Measurements from ENCODE around the gene SLC2A4.
A peak's percentile ranks its signal among the peaks of the same experiment; 100 is the strongest.

Gene SLC2A4

GRCh38 chr17:7323731-7324437, 42.4 kb downstream of the SLC2A4 start:
- Histone ChIP-seq H3K27ac (ENCODE audit: low read length) (no peak overlapping the region), H3K9me3 (ENCODE audit: insufficient read depth, low read depth, low read length) (no peaks in the 10 kb centered on the region), H3K9ac (ENCODE audit: low read depth, low read length) (no peak overlapping the region), H3K36me3 (ENCODE audit: insufficient read depth, low read depth, low read length) (peaks cover 64% of the 10 kb centered on the region), H3K4me3 (ENCODE audit: low read length) (no peak overlapping the region), H3K27me3 (ENCODE audit: insufficient read depth, low read length) (no peaks in the 10 kb centered on the region), H3K4me1 (ENCODE audit: insufficient read depth, low read length) (no peaks in the 10 kb centered on the region)

GRCh38 chr17:7324438-7324779, 42.9 kb downstream of the SLC2A4 start:
- no peak overlapping the region for H3K9ac ChIP-seq (ENCODE audit: low read depth, low read length)
- H3K9me3 ChIP-seq (ENCODE audit: insufficient read depth, low read depth, low read length): no peaks in the 10 kb centered on the region
- H3K4me3 ChIP-seq (ENCODE audit: low read length): no peak overlapping the region
- no peaks in the 10 kb centered on the region for H3K27me3 ChIP-seq (ENCODE audit: insufficient read depth, low read length)
- peaks cover 62% of the 10 kb centered on the region for H3K36me3 ChIP-seq (ENCODE audit: insufficient read depth, low read depth, low read length)
- no peaks in the 10 kb centered on the region for H3K4me1 ChIP-seq (ENCODE audit: insufficient read depth, low read length)
- no peak overlapping the region for H3K27ac ChIP-seq (ENCODE audit: low read length)

DNA sequence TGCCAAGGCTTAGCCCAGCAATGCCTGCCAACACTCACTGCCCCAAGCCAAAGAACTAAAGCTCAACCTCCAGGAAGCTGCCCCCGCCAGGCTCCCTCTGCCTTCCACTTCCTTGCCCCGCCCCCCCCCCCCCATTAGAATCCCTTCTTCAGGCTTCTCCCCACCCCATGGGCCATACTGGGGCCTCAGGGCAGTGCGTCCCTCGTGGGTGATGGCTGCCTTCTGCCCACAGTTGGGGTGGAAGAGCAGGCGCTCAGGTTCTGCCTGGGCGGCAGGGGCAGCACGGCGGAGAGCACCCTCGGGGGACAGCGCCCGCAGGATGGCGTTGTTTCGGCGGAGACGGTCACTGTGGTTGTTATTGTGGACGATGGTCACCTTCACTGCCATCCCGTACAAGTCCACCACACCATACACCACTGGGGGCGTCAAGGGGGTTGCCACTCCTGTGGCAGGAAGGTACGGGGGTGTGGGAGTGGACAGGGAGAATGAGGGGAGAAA, 43.6 kb downstream of the SLC2A4 start:
- Histone ChIP-seq H3K4me1 (ENCODE audit: insufficient read depth, low read length) (no peaks in the 10 kb centered on the region), H3K4me3 (ENCODE audit: low read length) (no peak overlapping the region), H3K27ac (ENCODE audit: low read length) (no peak overlapping the region), H3K36me3 (ENCODE audit: insufficient read depth, low read depth, low read length) (peaks cover 62% of the 10 kb centered on the region), H3K27me3 (ENCODE audit: insufficient read depth, low read length) (no peaks in the 10 kb centered on the region), H3K9me3 (ENCODE audit: insufficient read depth, low read depth, low read length) (no peaks in the 10 kb centered on the region), H3K9ac (ENCODE audit: low read depth, low read length) (no peak overlapping the region)

DNA sequence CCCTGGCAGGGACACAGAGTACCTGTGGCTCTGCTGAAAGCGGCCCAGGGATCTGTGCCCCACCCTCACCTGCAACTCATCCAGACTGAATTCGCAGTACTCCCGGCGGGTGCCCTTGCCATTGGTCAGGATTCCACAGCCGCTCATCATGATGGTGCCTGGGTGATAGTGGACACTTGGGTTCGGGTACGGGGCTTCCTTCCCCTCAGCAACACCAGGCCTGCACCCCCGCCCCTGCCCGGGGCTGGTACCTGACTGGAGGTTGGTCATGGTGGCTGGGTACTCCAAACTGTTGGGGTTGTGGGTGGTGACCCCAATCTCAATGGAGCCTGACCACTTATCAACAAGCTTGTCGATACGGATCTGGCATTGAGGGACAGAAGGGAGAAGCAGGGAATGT, 44.7 kb downstream of the SLC2A4 start:
- H3K9ac ChIP-seq (ENCODE audit: low read depth, low read length): no peak overlapping the region
- peaks cover 3% of the 10 kb centered on the region; the same call in 1 of the 2 replicates for H3K4me1 ChIP-seq (ENCODE audit: insufficient read depth, low read length)
- no peak overlapping the region for H3K27ac ChIP-seq (ENCODE audit: low read length)
- no peak overlapping the region for H3K4me3 ChIP-seq (ENCODE audit: low read length)
- no peaks in the 10 kb centered on the region for H3K9me3 ChIP-seq (ENCODE audit: insufficient read depth, low read depth, low read length)
- H3K27me3 ChIP-seq (ENCODE audit: insufficient read depth, low read length): no peaks in the 10 kb centered on the region
- H3K36me3 ChIP-seq (ENCODE audit: insufficient read depth, low read depth, low read length): peaks cover 51% of the 10 kb centered on the region

DNA sequence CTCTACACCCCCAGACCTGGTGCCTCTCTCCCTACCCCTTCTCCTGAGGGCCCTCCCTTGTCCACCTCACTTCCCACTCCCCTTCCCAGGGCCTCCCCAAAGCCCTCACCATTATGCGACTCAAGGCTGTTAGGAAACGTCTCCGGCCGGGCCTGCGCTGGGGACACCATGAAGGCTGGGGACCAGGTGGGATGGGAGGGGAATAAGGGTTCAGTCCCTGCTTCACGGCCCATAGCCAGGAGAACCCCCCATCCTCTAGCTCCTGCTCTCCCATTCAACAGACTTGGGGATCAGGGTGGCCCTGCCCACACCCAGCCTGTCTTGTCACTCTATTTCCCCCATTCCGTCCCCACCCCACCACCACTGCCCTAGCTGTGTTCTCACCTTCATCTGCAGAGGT, 45.5 kb downstream of the SLC2A4 start:
- Histone ChIP-seq H3K4me3 (ENCODE audit: low read length) (no peak overlapping the region), H3K4me1 (ENCODE audit: insufficient read depth, low read length) (peaks cover 3% of the 10 kb centered on the region; the same call in 1 of the 2 replicates), H3K36me3 (ENCODE audit: insufficient read depth, low read depth, low read length) (peaks cover 42% of the 10 kb centered on the region), H3K9ac (ENCODE audit: low read depth, low read length) (no peak overlapping the region), H3K27me3 (ENCODE audit: insufficient read depth, low read length) (no peaks in the 10 kb centered on the region), H3K27ac (ENCODE audit: low read length) (no peak overlapping the region), H3K9me3 (ENCODE audit: insufficient read depth, low read depth, low read length) (no peaks in the 10 kb centered on the region)

- Histone ChIP-seq H3K4me1 (ENCODE audit: insufficient read depth, low read length) (peaks cover 3% of the 10 kb centered on the region; the same call in 1 of the 2 replicates), H3K27ac (ENCODE audit: low read length) (no peak overlapping the region), H3K9me3 (ENCODE audit: insufficient read depth, low read depth, low read length) (no peaks in the 10 kb centered on the region), H3K4me3 (ENCODE audit: low read length) (no peak overlapping the region), H3K27me3 (ENCODE audit: insufficient read depth, low read length) (no peaks in the 10 kb centered on the region), H3K36me3 (ENCODE audit: insufficient read depth, low read depth, low read length) (peaks cover 38% of the 10 kb centered on the region), H3K9ac (ENCODE audit: low read depth, low read length) (peak overlapping the region; percentile 40; the same call in 1 of the 2 replicates)
Measured at GRCh38 chr17:7327501-7327900, 46.0 kb downstream of the SLC2A4 start.

GRCh38 chr17:7328009-7328408, 46.5 kb downstream of the SLC2A4 start:
- Histone ChIP-seq H3K27ac (ENCODE audit: low read length) (no peak overlapping the region), H3K27me3 (ENCODE audit: insufficient read depth, low read length) (no peaks in the 10 kb centered on the region), H3K36me3 (ENCODE audit: insufficient read depth, low read depth, low read length) (peaks cover 33% of the 10 kb centered on the region), H3K9ac (ENCODE audit: low read depth, low read length) (peak overlapping the region; percentile 86; the same call in 1 of the 2 replicates), H3K9me3 (ENCODE audit: insufficient read depth, low read depth, low read length) (no peaks in the 10 kb centered on the region), H3K4me1 (ENCODE audit: insufficient read depth, low read length) (peaks cover 3% of the 10 kb centered on the region; the same call in 1 of the 2 replicates), H3K4me3 (ENCODE audit: low read length) (peak overlapping the region; percentile 78)

DNA sequence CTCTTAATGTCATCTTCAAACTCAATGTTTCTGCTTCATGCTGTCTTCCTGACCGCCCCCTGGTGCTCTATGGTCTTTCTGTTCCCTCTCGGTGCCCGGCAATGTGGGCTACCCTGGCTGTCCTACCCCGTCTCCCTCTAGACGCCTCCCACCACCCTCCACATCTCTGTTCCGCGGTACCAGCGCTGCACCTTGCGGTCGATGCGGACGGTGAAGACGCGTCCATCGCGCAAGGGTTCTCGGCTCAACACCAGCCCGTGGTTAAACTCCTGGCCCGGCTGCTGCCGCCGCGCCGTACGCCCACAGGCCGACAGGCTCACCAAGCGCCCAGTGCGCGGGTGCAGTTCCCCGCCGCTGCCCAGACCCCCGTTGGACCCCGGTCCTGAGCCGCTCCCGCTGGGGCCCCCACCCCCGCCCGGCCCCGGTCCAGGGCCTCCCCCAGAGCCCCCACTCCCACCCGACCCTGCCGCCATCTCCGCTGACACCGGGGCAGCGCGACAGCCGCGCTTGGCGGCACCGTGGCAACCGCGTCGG, 47.4 kb downstream of the SLC2A4 start, which contains the start of gene NEURL4:
TSS of gene NEURL4 (minus strand) at position 496 of the 534 bp plus-strand sequence. CDS start at position 473, 23 bp downstream.
- H3K9me3 ChIP-seq (ENCODE audit: insufficient read depth, low read depth, low read length): no peaks in the 10 kb centered on the region
- peaks cover 24% of the 10 kb centered on the region for H3K36me3 ChIP-seq (ENCODE audit: insufficient read depth, low read depth, low read length)
- peak within 1 kb of the TSS; percentile 86; the same call in 1 of the 2 replicates for H3K9ac ChIP-seq (ENCODE audit: low read depth, low read length)
- H3K27me3 ChIP-seq (ENCODE audit: insufficient read depth, low read length): no peaks in the 10 kb centered on the region
- peaks cover 3% of the 10 kb centered on the region; the same call in 1 of the 2 replicates for H3K4me1 ChIP-seq (ENCODE audit: insufficient read depth, low read length)
- peak within 1 kb of the TSS; percentile 67 for H3K27ac ChIP-seq (ENCODE audit: low read length)
- H3K4me3 ChIP-seq (ENCODE audit: low read length): peak within 1 kb of the TSS; percentile 78

DNA sequence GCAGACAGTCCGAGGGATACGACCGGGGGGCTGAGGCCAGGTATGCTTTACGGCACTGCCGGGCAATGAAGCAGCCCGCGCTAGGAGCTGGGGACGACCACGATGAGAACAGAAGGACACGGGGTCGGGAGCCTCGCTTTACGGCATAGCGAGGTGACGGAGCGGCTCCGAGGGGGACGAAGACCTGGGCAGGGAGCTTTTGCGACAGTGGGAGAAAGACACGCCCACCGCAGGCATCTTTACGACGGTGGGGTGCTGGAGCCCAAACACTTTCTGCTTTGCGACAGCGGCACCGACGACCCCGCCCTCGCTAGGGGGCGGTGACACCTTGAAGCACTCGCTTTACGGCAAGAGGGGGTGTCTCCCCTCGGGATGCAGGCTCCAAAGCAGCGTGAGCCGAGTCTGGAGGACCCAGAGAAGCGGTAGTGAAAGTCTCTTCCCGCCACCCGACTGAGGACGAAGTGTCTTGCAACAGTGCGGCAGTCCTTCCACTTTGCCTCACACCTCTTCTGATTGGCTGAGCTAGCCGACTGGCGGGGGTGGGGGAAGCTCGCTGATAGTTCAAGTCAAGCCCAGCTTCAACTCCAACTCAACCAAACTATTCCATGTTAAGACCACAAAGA, 48.0 kb downstream of the SLC2A4 start:
- peak overlapping the region; percentile 86; the same call in 1 of the 2 replicates for H3K9ac ChIP-seq (ENCODE audit: low read depth, low read length)
- no peaks in the 10 kb centered on the region for H3K27me3 ChIP-seq (ENCODE audit: insufficient read depth, low read length)
- peaks cover 23% of the 10 kb centered on the region for H3K36me3 ChIP-seq (ENCODE audit: insufficient read depth, low read depth, low read length)
- peaks cover 3% of the 10 kb centered on the region; the same call in 1 of the 2 replicates for H3K4me1 ChIP-seq (ENCODE audit: insufficient read depth, low read length)
- H3K27ac ChIP-seq (ENCODE audit: low read length): peak overlapping the region; percentile 67
- no peaks in the 10 kb centered on the region for H3K9me3 ChIP-seq (ENCODE audit: insufficient read depth, low read depth, low read length)
- peak overlapping the region; percentile 78 for H3K4me3 ChIP-seq (ENCODE audit: low read length)

- Histone ChIP-seq H3K9ac (ENCODE audit: low read depth, low read length) (peak overlapping the region; percentile 86; the same call in 1 of the 2 replicates), H3K4me1 (ENCODE audit: insufficient read depth, low read length) (peaks cover 3% of the 10 kb centered on the region; the same call in 1 of the 2 replicates), H3K9me3 (ENCODE audit: insufficient read depth, low read depth, low read length) (no peaks in the 10 kb centered on the region), H3K36me3 (ENCODE audit: insufficient read depth, low read depth, low read length) (peaks cover 18% of the 10 kb centered on the region), H3K4me3 (ENCODE audit: low read length) (peak overlapping the region; percentile 78), H3K27ac (ENCODE audit: low read length) (peak overlapping the region; percentile 67), H3K27me3 (ENCODE audit: insufficient read depth, low read length) (no peaks in the 10 kb centered on the region)
Measured at GRCh38 chr17:7329997-7330637, 48.6 kb downstream of the SLC2A4 start.

DNA sequence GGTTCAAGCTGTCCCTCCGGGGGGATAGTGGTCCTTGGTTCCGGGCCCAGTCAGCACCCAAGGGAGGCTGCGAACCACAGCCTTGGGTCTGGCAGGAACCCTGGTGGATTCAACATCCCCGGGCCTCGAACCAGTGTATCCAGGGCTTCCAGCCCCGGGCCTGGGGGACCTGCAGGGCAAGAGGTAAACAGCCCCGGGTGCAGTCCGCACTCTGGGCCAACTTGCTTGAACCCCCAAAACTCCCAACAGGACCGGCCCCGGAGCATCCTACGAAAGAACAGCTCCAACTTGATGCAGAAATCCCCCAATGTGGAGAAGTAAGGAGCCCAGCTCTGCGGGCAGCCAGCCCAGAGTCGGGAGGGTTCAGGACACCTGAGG, 49.1 kb downstream of the SLC2A4 start:
- Histone ChIP-seq H3K27me3 (ENCODE audit: insufficient read depth, low read length) (no peaks in the 10 kb centered on the region), H3K4me3 (ENCODE audit: low read length) (peak overlapping the region; percentile 78; the same call in 1 of the 2 replicates), H3K36me3 (ENCODE audit: insufficient read depth, low read depth, low read length) (peaks cover 14% of the 10 kb centered on the region), H3K27ac (ENCODE audit: low read length) (peak overlapping the region; percentile 67), H3K4me1 (ENCODE audit: insufficient read depth, low read length) (peaks cover 3% of the 10 kb centered on the region; the same call in 1 of the 2 replicates), H3K9ac (ENCODE audit: low read depth, low read length) (peak overlapping the region; percentile 86; the same call in 1 of the 2 replicates), H3K9me3 (ENCODE audit: insufficient read depth, low read depth, low read length) (no peaks in the 10 kb centered on the region)
